Upper lobe of right lung (tissue), 1 donor: ENCODE measurements around the gene GSK3A. TPM values are rescaled to one million over a fixed set of nuclear protein-coding genes. Genes with fewer than 3 reads are reported as not detected.

Source experiments
- ATAC-seq: fragments of 200-7000 bp; cut with Tn5 transposase; one replicate; pipeline ENCODE4 v1.9.1; 2020; ENCODE audit warnings: mild to moderate bottlenecking, moderate library complexity
- DNase-seq: peaks from one replicate; pipeline ENCODE4 v3.0.0-alpha.2; 2020
- H3K27ac ChIP-seq: fragments of 200-600 bp; one replicate; pipeline ENCODE4 v1.8.0; 2022
- H3K27me3 ChIP-seq: fragments of 200-600 bp; one replicate; pipeline ENCODE4 v1.8.0; 2022; ENCODE audit warnings: mild to moderate bottlenecking
- H3K36me3 ChIP-seq: fragments of 200-600 bp; one replicate; pipeline ENCODE4 v1.8.0; 2022
- H3K4me1 ChIP-seq: fragments of 200-600 bp; one replicate; pipeline ENCODE4 v1.8.0; 2022
- H3K4me3 ChIP-seq: fragments of 200-600 bp; one replicate; pipeline ENCODE4 v1.8.0; 2022; ENCODE audit warnings: mild to moderate bottlenecking
- H3K9me3 ChIP-seq: fragments of 200-600 bp; one replicate; pipeline ENCODE4 v1.8.0; 2022
- intact Hi-C: fragments of 100-400 bp; cut with DNase I; formaldehyde crosslinking; loops from one replicate; pipeline ENCODE4 v1.11.0; 2022
- total RNA-seq: library from RNA; stranded (reverse); fragmentation: NEBNext Ultra II Directional; extraction: Animal tissue kit (Norgen Biotek cat#: 25700); gene quantifications from one replicate; pipeline ENCODE4 v1.2.1, GENCODE V29; 2021
- TF ChIP-seq, protein P1 (sequence below): fragments of 200-600 bp; IDR thresholded peaks from one replicate; pipeline ENCODE4 v1.8.0; 2022; ENCODE audit warnings: antibody characterized with exemption
- donor health status: DM: no; HTN: yes; CAD: no; lungs with severe emphysema.

GSK3A gene
- total RNA-seq, 1 donor from 2014 or later = 38.7 TPM

DNA sequence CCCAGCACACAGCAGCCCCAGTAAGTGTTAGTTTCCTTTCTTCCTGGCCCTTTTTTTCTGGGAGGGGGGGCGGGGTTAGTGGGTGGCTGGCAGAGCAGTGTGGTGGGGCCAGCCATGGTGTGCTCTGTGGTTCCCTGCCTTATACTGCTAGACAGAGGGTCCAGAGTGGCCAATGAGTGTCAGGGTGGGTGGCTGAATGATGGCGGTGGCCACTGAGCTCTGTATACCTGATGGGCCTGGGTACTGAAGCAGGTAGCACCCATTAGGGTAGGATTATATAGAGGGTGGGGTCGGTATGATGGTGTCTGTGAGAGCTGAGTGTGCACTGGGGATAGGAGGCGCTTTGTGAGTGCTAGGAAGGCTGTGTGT, 40.4 kb upstream of the GSK3A start:
- intact Hi-C loops = no loop called here
- Histone ChIP-seq H3K9me3 (no peaks in the 10 kb centered on the region), H3K4me1 (peaks cover 60% of the 10 kb centered on the region), H3K36me3 (peaks cover 11% of the 10 kb centered on the region), H3K27ac (peak overlapping the region; percentile 80), H3K4me3 (peak overlapping the region; percentile 52), H3K27me3 (no peaks in the 10 kb centered on the region)
- DNase-seq (no peak), ATAC-seq (no peak)
- TF ChIP-seq, protein P1, sequence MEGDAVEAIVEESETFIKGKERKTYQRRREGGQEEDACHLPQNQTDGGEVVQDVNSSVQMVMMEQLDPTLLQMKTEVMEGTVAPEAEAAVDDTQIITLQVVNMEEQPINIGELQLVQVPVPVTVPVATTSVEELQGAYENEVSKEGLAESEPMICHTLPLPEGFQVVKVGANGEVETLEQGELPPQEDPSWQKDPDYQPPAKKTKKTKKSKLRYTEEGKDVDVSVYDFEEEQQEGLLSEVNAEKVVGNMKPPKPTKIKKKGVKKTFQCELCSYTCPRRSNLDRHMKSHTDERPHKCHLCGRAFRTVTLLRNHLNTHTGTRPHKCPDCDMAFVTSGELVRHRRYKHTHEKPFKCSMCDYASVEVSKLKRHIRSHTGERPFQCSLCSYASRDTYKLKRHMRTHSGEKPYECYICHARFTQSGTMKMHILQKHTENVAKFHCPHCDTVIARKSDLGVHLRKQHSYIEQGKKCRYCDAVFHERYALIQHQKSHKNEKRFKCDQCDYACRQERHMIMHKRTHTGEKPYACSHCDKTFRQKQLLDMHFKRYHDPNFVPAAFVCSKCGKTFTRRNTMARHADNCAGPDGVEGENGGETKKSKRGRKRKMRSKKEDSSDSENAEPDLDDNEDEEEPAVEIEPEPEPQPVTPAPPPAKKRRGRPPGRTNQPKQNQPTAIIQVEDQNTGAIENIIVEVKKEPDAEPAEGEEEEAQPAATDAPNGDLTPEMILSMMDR = no peak

DNA sequence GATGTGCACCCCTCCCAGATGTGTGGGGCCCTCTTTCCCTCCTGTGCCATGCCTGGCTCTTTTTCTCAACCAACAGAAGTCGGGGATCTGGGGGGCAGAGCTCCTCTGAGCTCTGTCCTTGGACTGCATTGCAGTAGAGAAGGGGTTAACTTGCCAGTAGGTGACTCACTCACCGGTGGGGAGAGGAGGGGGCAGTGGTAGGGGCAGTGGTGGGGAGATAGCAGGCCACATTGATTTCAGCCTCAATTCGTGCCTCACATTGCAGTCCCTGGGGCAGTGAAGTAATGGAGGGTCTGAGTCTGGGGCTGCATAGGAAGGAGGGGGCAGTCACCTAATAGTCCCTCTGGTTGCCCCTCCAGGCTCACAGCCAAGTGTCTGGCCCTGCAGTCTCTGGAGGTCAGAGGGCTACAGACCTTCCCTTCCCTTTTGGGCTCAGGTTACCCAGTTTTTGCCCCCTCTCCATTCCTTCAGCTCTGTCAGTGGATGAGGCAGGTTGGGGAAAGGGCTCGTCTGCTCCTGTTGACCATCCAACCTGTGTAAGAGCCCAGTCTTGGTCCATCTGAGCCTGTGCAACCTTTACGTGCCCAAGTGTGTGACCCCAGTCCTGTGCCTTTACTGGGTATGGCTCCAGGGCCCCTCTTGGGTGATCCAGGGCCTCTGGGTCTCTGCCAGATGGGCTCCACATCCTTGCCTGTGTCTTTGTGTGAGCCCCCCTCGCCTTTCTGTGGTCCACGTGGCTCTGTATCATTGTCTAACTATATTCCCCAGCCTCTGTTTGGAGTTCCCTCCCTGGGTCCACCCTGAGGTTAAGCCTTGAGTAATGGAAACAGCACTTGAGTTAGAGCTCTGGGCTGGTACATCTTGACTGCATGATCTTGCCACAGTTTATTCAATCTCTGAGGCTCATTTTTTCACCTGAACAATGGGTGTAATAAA, 39.7 kb upstream of the GSK3A start:
- H3K4me3 ChIP-seq = peak overlapping the region; percentile 83
- no peak for DNase-seq
- no peaks in the 10 kb centered on the region for H3K27me3 ChIP-seq
- no peaks in the 10 kb centered on the region for H3K9me3 ChIP-seq
- H3K4me1 ChIP-seq = peaks cover 67% of the 10 kb centered on the region
- TF ChIP-seq, protein P1 = no peak
- intact Hi-C loops = no loop called here
- peaks cover 4% of the 10 kb centered on the region for H3K36me3 ChIP-seq
- ATAC-seq = no peak
- H3K27ac ChIP-seq = peak overlapping the region; percentile 80

DNA sequence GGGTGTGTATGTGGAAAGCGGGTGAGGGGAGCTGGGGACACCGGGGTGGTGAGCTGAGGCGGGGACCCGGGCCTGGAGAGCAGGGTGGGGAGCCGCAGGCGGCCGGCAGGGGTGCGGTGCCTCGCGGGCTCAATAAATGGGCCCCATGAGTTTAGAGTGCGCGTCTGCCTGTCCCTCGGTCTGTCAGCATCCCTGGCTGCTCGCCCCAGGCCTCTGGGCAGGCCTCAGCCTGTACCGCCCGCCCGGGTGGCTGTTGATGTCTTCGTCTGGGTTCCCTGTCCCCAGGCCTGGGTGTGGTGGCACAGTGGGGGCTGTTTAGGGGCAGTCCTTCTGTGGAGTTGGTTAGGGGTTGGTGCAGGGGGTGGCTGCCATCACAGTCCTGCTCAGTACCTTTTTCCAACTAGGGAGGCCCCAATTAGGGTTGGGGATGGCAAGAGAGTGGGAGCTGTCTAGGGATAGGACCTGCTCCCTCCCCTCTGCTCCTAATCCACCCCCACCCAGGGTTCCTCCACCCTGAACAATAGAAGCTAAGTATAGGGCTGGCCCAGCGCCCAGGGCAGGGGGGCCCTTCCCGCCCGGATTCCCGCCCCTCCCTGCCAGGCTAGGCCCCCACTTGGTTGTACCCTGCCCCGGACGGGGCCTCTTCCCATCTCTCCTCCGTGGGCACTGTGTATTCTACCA, 38.9 kb upstream of the GSK3A start:
- no peak for ATAC-seq
- peaks cover 72% of the 10 kb centered on the region for H3K4me1 ChIP-seq
- intact Hi-C loops = no loop called here
- no peak for DNase-seq
- H3K27me3 ChIP-seq = no peaks in the 10 kb centered on the region
- TF ChIP-seq, protein P1 = no peak
- no peaks in the 10 kb centered on the region for H3K9me3 ChIP-seq
- peak overlapping the region; percentile 80 for H3K27ac ChIP-seq
- H3K4me3 ChIP-seq = peak overlapping the region; percentile 83
- H3K36me3 ChIP-seq = no peaks in the 10 kb centered on the region

DNA sequence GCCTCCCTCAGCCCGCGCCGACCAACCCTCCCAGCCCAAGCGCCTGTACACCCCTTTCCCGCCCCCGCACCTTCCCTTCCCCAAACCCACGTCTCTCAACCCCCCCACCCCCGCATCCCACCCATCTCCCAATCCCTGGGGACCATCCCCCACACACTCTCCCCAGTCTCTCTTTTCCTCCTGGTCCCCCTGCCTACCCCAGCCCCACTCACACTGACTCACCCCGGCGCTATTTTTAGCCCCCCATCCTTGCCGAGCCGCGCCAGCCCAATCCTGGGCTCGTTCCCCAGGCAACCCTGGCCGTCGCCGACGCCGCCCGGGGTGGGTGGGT, 38.4 kb upstream of the GSK3A start:
- no peaks in the 10 kb centered on the region for H3K36me3 ChIP-seq
- TF ChIP-seq, protein P1 = no peak
- H3K4me1 ChIP-seq = peaks cover 72% of the 10 kb centered on the region
- DNase-seq = no peak
- no peaks in the 10 kb centered on the region for H3K27me3 ChIP-seq
- H3K9me3 ChIP-seq = no peaks in the 10 kb centered on the region
- intact Hi-C loops = no loop called here
- H3K27ac ChIP-seq = peak overlapping the region; percentile 80
- H3K4me3 ChIP-seq = peak overlapping the region; percentile 83
- ATAC-seq = no peak

DNA sequence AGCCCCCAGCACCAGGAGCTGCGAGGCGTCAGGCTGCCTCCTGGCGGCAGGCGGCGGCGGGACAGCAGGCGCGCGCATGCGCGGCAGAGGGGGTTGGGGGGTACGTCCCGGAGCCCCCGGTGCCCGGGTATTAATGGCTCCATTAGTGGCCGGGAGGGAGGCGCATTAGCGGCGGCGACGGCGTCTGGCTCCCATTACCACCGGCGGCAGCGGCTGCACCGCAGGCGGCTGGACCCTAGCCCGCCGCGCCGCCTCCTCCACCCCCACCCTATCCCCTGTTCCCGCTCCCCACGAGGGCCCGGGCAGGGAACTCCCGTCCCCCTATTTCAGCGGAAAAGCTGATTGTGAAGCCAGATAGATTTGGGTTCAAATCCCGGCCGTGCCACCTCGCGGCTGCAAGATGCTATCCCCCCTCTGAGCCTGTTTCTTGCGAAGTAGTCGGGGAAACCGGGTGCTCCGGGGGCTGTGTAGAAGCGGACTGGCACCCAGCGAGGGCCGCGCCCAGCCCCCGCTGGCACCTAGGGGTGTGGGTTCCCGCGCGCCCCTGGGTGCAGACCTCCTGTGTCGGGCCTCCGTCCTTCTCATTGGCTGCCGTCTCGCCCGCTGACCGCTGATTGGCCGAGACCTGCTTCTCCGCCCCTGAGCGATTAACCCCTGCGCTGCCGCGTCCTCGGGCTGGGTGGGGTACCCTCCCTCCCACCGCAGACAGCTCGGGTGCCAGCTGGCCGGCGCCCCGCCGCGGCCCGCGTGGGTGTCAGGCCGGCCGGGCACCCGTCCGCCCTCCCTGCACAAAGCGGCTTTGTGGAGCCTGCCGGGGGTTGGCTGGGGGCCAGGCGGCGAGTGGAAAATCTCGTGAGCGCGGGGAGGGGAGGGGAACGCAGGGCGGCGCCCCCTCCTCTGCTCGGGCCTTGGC, 37.8 kb upstream of the GSK3A start:
- intact Hi-C loops = no loop called here
- Histone ChIP-seq H3K36me3 (peaks cover 2% of the 10 kb centered on the region), H3K27me3 (no peaks in the 10 kb centered on the region), H3K27ac (peak overlapping the region; percentile 80), H3K4me3 (peak overlapping the region; percentile 83), H3K9me3 (no peaks in the 10 kb centered on the region), H3K4me1 (peaks cover 68% of the 10 kb centered on the region)
- ATAC-seq (peak; percentile 60), DNase-seq (peak; percentile 93)
- TF ChIP-seq, protein P1 = peak; percentile 92
